ENCODE data around the gene IPO5.

The IPO5 gene

DNA sequence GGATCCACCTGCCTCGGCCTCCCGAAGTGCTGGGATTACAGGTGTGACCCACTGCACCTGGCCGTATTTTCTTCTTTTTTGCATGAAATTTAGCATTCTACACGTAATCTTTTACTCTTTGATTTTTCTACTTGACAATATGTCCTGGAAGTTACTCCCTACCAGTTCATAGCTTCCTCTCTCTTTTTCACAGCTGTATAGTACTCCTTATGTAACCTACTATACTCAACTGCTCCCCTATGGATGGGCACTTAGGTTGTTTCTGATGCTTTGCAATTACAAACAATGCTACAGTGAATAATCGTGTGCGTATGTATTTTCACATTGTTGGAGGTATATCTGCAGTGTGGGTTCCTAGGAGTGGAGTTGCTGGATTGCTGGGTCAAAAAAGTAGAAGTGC is 98.9 kb downstream of the IPO5 start:
- DNase-seq (ENCODE audit: insufficient read length, low spot score): no peak
- no peak for FAIRE-seq

DNA sequence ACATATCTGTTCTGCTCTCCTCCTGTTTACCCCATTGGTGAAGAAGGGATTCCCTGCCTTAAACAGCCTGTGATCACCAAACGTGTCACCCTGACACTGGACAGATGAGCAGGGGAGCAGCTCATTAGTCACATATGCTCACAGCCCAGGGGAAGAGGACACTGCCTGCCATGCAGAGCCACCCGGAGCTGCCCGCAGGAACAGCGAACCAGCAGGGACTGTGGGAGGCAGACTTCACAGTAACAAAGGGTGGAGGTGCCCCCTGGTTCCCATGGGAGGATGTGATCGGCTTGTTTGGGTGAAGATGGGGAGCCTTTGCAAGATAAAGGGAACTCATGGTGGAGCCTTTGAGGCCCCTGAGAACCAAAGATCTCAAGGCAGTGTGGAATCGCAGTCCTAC is 100.8 kb downstream of the IPO5 start:
- DNase-seq (ENCODE audit: insufficient read length, low spot score): no peak
- no peak for FAIRE-seq

DNA sequence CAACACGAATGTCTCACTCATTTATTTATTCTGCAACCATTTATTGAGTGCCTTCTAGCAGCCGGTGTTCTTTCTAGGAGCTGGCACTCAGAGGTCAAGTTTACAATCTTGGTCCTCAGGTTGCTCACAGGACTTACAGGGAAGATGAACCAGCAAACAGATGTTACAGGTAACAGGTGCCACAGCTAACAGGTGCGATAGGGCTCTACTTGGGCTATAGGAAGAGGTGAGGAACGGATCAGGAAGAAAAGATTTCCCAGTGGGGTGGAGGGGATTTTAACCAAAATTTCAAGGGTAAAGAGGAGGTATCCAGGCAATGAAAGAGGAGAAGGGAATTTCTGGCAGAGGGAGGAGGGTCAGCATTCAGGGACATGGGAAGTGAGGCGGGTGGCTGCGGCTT is 102.1 kb downstream of the IPO5 start:
- FAIRE-seq (no peak), DNase-seq (ENCODE audit: insufficient read length, low spot score) (no peak)

DNA sequence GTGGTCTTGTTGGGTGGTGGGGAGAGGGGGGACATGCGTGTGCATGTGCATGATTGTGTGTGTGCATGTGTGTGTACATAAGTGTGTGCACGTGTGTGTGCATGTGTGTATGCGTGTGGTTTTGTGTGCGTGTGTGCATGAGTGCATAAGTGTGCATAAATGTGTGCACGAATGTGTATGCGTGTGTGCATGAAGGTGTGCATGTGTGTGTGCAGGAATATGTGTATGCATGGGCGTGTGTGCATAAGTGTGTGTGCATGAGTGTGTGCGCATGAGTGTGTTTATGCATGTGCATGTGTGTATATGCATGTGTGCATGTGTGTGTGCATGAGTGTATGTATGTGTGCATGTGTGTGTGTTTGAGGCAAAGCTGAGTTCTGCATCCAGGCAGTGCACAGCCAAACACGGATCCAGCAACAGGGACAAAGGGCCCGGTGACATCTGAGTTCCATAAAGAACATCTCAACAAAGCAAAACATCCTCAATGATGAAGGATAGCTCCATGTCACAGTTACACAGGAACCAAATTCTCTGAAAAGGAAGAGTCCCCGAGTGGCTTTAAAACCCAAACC is 103.5 kb downstream of the IPO5 start:
- DNase-seq (ENCODE audit: insufficient read length, low spot score) (no peak), FAIRE-seq (no peak)

DNA sequence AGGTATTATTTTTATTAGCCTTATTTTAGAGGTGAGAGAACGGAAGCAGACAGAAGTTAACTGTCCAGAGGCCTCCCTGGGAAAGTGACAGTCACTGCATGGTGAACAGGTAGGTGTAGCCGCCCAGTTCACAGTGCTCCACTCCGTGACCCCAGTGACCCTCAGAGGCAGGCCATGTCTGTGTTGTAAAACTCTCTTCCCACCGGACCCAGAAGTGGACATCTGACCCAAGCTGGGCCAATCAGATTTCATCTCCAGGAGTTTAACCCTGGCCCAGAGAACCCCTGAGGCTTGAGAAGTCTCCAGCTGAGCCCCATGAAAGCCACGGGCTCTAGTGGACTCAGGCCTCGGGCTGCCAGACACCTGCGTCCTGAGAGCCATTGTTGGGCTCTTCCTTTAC is 105.8 kb downstream of the IPO5 start:
- DNase-seq (ENCODE audit: insufficient read length, low spot score): no peak
- FAIRE-seq: no peak

DNA sequence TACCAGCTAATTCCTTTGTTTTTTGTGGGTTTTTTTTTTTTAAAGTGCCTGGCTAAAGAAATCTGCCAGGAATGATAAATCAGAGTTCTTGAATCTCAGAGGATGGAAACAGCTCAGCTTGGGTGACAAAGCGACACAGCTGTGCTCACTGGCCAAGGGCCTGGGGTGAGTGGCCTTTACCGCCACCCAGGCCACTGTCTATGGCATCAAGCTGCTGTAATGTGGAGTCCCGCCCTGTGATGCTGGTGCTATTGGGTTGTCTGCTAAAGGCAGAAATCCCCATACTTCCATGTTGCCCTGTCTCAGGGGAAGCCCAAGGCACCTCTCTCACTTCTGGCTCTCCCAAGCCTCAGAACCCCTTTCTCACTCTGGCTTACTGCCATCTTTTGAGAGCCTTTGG is 106.8 kb downstream of the IPO5 start:
- FAIRE-seq (no peak), DNase-seq (ENCODE audit: insufficient read length, low spot score) (no peak)

DNA sequence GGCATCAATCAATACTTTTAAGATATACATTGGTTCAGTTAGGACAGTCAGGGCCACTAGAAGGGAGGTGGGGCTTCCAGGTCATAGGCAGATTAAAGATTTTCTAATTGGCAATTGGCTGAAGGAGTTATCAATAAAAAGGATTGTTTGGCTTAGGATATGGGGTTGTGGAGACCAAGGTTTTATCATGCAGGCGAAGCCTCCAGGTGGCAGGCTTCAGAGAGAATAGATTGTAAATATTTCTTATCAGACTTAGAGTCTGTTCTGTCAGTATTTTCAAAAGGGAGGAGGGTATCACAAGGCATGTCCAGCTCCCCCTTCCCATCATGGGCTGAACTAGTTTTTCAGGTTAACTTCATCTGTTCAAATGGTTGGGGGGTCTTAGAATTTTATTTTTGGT is 112.0 kb downstream of the IPO5 start:
- FAIRE-seq: no peak
- no peak for DNase-seq (ENCODE audit: insufficient read length, low spot score)

DNA sequence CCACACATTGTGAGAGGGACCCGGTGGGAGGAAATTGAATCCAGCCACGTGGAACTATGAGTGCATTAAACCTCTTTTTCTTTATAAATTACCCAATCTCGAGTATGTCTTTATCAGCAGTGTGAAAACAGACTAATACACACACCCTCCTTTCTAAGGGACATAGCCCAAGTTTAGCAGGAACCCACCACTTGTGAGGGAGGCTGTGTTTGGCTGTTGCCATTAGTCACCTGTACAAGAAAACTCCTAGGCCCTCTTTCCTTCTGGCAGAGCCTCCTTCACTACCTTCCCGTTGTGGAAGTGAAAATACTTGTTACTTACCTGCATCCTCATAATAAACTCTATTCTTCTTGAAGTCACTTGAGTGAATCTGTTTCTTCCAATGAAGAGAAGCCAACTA is 113.2 kb downstream of the IPO5 start:
- FAIRE-seq (no peak), DNase-seq (ENCODE audit: insufficient read length, low spot score) (no peak)

DNA sequence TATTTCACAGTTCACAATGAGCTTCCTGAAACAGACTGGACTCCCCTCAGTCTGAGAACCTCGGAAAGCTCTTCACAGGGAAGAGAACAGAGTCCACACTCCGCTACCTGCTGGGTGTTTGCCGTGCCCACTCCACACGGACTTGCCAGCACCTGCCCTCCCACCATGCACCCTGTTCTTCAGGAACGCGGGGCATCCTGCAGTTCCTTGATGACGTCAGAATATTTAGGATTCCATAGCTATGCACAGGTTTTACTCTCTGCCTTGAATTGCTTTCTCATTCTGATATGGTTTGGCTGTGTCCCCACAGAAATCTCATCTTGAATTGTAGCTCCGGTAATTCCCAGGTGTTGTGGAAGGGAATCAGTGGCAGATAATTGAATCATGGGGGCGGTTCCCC is 115.0 kb downstream of the IPO5 start:
- FAIRE-seq: no peak
- DNase-seq (ENCODE audit: insufficient read length, low spot score): no peak

DNA sequence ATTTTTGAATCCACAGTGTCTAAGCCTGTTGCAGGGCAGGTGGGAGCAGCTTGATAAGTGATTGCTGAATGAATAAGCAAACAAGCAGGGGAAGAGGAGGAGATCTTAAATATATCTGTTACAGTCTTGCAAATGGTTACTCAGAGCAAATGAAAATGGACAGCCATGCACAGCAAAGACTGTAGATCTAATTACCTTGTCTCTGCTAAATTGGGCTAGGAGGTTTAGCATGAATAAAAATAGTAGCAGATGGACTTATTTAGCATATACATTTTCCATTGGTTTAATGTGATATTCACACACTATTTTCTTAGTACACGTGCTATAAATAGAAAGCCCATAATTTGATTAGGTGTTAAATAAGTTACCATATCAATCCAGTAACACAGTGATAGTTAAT is 116.5 kb downstream of the IPO5 start:
- FAIRE-seq (no peak), DNase-seq (ENCODE audit: insufficient read length, low spot score) (no peak)

DNA sequence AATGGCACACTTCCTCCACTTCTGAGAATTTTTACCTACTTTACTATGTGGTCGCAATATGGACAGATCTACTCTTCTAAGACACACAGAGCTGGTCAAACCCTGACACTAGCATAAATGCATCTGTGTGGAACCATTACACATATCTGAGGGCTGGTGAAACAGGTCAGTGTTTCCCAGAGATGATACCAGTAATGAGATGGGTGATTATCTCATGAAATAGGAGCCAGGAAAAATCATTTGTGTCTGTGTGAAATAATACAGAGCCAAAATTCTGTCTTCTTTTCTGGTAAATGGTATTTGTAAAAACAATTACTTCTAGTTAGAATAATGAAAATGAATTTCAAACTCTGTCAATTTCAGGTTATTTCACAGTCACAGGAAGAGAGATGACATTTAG is 117.8 kb downstream of the IPO5 start:
- FAIRE-seq: no peak

DNA sequence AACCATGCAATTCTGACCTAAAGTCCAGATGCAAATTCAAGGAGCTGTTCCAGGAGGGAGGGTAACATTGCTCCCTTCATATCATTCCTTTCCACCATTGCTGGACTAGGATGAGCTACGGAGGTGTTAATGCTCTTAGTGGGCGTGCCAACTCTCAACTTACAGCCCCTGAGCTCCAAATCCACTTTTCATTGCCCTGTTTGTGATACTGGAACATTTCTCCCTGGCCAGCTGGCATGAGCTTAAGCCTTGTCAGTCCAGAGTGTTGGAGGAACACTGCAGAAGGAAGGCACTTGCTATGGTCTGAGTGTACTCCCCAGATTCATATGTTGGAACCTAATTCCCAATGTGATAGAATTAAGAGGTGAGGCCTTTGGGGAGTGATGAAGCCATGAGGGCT is 119.0 kb downstream of the IPO5 start:
- FAIRE-seq (no peak), DNase-seq (ENCODE audit: insufficient read length, low spot score) (no peak)

More for the DNA sequence above, 117.8 kb downstream of the IPO5 start:
- no peak for DNase-seq (ENCODE audit: insufficient read length, low spot score)

All from GM19239 (cell line).